Stimulated activated CD4-positive, alpha-beta T cell treated with anti-CD3 and anti-CD28 coated beads, Interleukin-4, amount 100 ng/mL, for 24 hours (primary cell): ENCODE measurements around the gene OR2B2.
"Not testable (repeated sequence)": the region's sequence is repeated elsewhere in the genome, so short reads cannot be mapped to it uniquely, and the experiment has no call there.

Experiments
- DNase-seq: peaks from one replicate; pipeline ENCODE4 v3.0.0-alpha.2; 2020

OR2B2 gene

GRCh38 chr6:27911956-27912446, at the start of gene OR2B2:
Gene OR2B2, minus strand, starts transcription at chr6:27912396. Its CDS starts 77 bp downstream, at chr6:27912319.
- DNase-seq: no peak

DNA sequence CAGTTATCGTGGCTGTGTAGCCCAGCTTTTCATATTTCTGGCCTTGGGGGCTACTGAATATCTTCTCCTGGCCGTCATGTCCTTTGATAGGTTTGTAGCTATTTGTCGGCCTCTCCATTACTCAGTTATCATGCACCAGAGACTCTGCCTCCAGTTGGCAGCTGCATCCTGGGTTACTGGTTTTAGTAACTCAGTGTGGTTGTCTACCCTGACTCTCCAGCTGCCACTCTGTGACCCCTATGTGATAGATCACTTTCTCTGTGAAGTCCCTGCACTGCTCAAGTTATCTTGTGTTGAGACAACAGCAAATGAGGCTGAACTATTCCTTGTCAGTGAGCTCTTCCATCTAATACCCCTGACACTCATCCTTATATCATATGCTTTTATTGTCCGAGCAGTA, 45.3 kb upstream of the OR2B2 start:
- DNase-seq: no peak

GRCh38 chr6:27956941-27957340, 44.7 kb upstream of the OR2B2 start, which contains the start of gene OR2B6:
Gene OR2B6, plus strand, starts transcription at chr6:27957241. Its CDS starts 0 bp downstream, at chr6:27957241.
- no peak for DNase-seq

- DNase-seq: no peak
Observed at GRCh38 chr6:27951040-27951439, 38.8 kb upstream of the OR2B2 start.

DNA sequence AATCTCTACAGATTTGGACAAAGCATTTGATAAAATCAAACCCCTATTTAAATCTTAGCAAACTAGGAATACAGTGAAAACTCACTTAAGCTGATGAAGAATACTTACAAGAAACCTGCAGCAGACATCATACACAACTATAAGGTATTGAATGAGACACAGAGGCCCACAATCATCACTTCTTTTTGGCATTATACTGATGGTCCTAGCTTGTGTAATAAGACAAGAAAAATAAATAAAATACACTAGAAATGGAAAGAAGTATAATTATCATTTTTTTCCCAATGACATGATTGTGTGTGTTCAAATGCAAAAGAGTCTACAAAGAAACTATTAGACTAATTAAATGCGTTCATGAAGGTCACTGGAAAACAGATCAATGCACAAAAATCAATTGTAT, 36.0 kb upstream of the OR2B2 start:
- no peak for DNase-seq

DNA sequence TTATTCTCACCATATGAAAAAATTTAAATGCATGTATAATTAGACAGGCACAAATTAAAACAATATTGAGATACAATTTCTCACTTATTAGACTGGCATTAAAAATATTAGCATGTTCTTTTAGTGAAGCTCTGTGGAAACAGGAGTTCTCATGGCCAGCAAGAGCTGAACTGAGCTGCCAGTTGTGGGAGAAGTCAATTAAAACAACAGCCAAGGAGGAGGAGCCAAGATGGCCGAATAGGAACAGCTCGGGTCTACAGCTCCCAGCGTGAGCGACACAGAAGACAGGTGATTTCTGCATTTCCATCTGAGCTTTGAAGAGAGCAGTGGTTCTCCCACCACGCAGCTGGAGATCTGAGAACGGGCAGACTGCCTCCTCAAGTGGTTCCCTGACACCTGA, 30.9 kb upstream of the OR2B2 start:
- not testable (repeated sequence) for DNase-seq

DNA sequence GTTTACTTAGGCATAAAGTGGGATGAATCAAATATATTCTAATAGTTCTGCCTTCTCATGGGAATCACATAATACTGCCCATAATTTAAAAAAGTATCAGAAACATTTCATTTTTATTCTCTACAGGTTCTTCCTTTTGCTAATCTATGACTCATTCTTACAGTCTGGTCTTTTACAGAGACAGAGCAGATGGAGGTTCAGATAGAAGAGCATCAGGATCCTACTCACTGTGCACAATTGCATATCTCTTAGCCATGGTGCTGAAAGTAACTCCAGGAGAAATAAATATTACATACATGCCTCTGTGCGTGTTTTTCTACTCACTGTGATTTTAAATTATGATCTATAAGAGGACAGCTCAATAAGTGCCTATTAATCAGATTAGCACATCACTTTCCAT, 28.6 kb upstream of the OR2B2 start:
- no peak for DNase-seq

GRCh38 chr6:27931209-27931608, 19.0 kb upstream of the OR2B2 start:
- no peak for DNase-seq

GRCh38 chr6:27929930-27930329, 17.7 kb upstream of the OR2B2 start:
- DNase-seq: not testable (repeated sequence)

DNA sequence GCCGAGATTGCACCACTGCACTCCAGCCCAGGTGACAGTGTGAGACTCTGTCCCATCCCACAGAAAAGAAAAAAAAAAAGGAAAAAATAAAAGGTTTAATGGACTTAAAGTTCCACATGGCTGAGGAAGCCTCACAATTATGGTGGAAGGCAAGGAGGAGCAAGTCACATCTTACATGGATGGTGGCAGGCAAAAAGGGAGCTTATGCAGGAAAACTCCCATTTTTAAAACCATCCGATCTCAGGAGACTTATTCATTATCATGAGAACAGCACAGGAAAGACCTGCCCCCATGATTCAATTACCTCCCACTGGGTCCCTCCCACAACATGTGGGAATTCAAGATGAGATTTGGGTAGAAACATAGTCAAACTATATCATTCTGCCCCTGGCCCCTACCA, 15.8 kb upstream of the OR2B2 start:
- DNase-seq: not testable (repeated sequence)

GRCh38 chr6:27924179-27924578, 12.0 kb upstream of the OR2B2 start:
- no peak for DNase-seq

DNA sequence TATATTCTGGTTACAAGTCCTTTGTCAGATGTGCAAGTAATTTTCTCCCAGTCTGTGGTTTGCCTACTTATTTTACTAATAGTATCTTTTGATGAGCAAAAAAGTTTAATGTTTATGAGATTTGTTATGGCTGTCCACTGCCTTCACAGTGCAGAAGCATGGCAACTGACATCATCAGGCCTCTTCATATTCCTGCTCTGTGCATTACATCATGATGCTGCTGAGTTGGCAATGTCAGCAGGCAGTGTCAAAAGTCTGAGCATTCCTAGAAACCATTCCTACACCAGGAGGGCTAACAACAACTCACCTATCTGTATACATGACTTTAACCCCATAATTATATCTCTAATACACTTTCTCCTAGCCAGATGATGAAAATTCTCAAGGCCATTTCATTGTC, 10.8 kb upstream of the OR2B2 start:
- no peak for DNase-seq

DNA sequence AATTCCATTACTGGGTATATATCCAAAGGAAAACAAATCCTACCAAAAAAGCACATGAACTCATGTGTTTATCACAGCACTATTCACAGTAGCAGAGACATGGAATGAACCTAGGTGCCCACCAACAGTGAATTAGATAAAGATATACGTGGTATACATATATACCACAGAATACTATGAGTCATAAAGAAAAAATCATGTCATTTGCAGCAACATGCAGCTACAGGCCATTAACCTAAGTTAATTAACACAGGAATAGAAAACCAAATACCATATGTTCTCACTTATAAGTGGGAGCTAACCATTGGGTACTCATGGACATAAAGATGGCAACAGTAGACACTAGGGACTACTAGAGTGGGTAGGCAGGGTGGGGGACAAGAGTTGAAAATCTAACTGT, 4.2 kb downstream of the OR2B2 start:
- DNase-seq: no peak

DNA sequence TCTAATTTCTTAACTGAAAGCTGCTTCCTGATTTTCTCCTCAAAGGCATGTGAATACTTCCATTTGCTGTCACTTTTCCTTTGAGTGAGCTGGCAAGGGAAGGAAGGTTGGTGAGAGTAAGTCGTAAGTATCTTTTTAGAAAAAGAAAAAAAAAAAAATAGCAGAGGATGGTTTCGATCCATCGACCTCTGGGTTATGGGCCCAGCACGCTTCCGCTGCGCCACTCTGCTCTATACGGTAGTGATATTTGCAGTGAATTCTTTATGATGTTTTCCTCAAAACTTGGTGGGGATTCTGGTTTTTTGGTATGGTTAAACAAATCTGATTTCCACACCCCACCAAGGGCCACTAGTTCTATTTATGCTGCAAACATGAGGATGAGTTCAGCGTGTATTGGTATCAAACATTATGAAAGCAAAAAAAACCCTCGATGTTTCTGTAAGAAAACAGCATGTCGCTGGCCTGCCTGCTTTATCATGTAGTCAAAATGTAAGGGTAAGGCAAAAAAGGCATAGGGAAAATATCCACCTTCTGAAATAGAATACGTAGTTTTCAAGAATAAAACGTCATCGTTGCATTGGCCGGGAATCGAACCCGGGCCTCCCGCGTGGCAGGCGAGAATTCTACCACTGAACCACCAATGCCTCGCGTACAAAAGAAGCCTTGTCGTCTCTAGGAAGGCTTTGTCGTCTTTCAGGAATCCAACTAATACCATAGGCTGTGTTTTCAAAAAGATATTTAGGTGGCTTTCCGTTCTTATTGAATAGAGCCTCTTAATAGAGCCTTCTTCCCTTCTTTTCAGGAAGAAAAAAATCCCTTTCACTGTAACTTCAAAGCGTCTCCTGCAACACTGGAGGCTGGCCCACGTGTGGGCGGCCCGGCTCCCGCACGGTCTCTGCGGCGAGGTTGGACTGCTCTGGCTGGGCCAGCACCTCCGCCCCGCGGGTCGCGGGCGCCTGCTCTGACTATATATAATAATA, 9.6 kb downstream of the OR2B2 start:
- DNase-seq: peak; percentile 91

GRCh38 chr6:27901801-27902200, 10.4 kb downstream of the OR2B2 start:
- DNase-seq: no peak

DNA sequence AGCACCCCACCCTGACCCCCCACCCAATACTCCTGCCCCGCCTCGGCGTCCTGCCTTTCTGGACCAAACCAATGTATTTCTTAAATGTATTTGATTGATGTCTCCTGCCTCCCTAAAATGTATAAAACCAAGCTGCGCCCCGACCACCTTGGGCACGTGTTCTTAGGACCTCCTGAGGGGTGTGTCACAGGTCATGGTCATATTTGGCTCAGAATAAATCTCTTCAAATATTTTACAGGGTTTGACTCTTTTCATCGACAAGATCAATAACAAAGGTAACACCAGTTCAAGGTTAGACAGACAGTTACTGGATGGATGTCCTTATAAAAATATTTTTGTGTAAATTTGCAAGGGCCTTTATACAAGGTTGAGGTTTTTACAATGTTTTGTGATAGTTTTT, 12.0 kb downstream of the OR2B2 start:
- not testable (repeated sequence) for DNase-seq

DNA sequence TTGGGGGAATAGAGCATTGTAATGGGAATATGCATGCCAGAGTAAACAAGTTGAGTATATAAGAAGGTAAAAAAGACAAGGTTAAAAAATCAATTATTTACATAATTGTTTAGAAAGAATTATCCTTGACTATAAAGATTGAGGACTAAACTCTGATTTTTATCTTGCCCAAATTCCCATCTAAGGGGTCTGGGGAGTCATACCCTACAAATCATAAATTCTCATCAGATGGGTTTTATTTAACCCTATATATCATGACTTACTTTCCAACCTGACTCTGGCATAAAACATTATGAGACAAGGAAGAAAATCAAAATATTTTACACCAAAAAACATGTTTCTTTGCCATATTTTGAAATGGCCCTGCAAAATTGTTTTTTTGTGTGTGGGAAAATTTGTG, 12.7 kb downstream of the OR2B2 start:
- no peak for DNase-seq

GRCh38 chr6:27897580-27898206, 14.5 kb downstream of the OR2B2 start:
- DNase-seq: no peak

DNA sequence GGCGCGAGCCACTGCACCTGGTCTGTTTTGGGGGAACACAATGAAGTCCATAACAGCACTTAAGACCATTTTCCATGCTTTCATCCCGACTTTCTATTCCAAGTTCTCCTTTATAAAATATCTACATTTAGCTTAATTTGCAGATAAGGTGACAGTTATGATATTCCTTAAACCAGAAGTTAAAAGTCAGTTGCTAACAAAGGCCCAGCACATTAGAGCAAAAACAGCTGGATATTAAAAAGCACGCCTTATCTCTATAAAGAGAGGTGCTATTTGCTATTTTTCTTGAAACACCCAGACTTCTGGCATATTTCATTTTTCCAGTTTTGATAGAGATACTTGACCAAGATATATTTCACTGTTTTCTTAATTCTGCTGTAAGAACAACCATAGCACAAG, 15.8 kb downstream of the OR2B2 start:
- no peak for DNase-seq

- peak; percentile 66 for DNase-seq
Observed at GRCh38 chr6:27894839-27895762, 17.1 kb downstream of the OR2B2 start.

- peak; percentile 82 for DNase-seq
Observed at GRCh38 chr6:27893836-27894807, 18.1 kb downstream of the OR2B2 start.
